K562 (cell line): ENCODE measurements around the gene MOK. TPM values are rescaled to one million over a fixed set of nuclear protein-coding genes. Genes with fewer than 3 reads are reported as not detected.
A peak's percentile ranks its signal among the peaks of the same experiment; 100 is the strongest.

Experiments used
- ATF1 ChIP-seq, 2 experiments: fragments of 450-650 bp in 1 of 2; IDR thresholded peaks; 2 replicates each; pipeline ENCODE4 v1.6.1; 2016; ENCODE audit warnings: missing compliant biosample characterization in 1 of 2, missing genetic modification characterization in 1 of 2
- ATF2 ChIP-seq: sonication (generic); formaldehyde crosslinking; IDR thresholded peaks from 2 replicates; pipeline ENCODE4 v1.8.1; 2022; ENCODE audit warnings: missing genetic modification reagents
- DMBX1 ChIP-seq: fragments of 250-450 bp; sonication (Bioruptor Pico); IDR thresholded peaks from 2 replicates; pipeline ENCODE4 v1.8.0; 2022; ENCODE audit warnings: inconsistent platforms, mild to moderate bottlenecking, moderate library complexity, borderline replicate concordance
- FOXA3 ChIP-seq, 2 experiments: fragments of 450-650 bp in 1 of 2; sonication (generic) in 1 of 2; formaldehyde crosslinking; IDR thresholded peaks in 1 of 2; conservative IDR thresholded peaks in 1 of 2; 2 replicates each; pipeline versions ENCODE4 v1.4.0 to v1.8.0; 2020 to 2022; ENCODE audit warnings: mild to moderate bottlenecking in 2 of 2, missing genetic modification reagents in 1 of 2
- FOXK1 ChIP-seq: sonication (generic); formaldehyde crosslinking; IDR thresholded peaks from 2 replicates; pipeline ENCODE4 v1.8.0; 2022; ENCODE audit warnings: missing genetic modification reagents, mild to moderate bottlenecking, borderline replicate concordance
- HMBOX1 ChIP-seq: sonication (generic); IDR thresholded peaks from 2 replicates; pipeline ENCODE4 v1.6.1; 2016
- HSF4 ChIP-seq: fragments of 250-450 bp; sonication (Bioruptor Pico); IDR thresholded peaks from 2 replicates; pipeline ENCODE4 v2.1.2; 2022; ENCODE audit warnings: mild to moderate bottlenecking, moderate library complexity, borderline replicate concordance
- IFI16 ChIP-seq: fragments of 250-450 bp; sonication (Bioruptor Pico); IDR thresholded peaks from 2 replicates; pipeline ENCODE4 v2.1.2; 2022; ENCODE audit warnings: mild to moderate bottlenecking, inconsistent platforms
- KLF6 ChIP-seq: fragments of 250-450 bp; sonication (Bioruptor Pico); IDR thresholded peaks from 2 replicates; pipeline ENCODE4 v1.4.0; 2020; ENCODE audit warnings: mild to moderate bottlenecking, moderate library complexity, borderline replicate concordance
- PHB ChIP-seq: fragments of 250-450 bp; sonication (Bioruptor Pico); IDR thresholded peaks from 2 replicates; pipeline ENCODE4 v1.5.0; 2021
- PRDM10 ChIP-seq: fragments of 450-650 bp; IDR thresholded peaks from 2 replicates; pipeline ENCODE4 v1.6.1; 2018; ENCODE audit not compliant: partially characterized antibody
- RBFOX2 ChIP-seq: fragments of 200-400 bp; formaldehyde crosslinking; IDR thresholded peaks from 2 replicates; pipeline ENCODE4 v1.6.1; 2017; ENCODE audit warnings: low read depth, mild to moderate bottlenecking, low read length, moderate library complexity
- RBM25 ChIP-seq: fragments of 200-400 bp; formaldehyde crosslinking; IDR thresholded peaks from 2 replicates; pipeline ENCODE4 v1.6.1; 2018; ENCODE audit warnings: low read length, low read depth, moderate library complexity; ENCODE audit not compliant: severe bottlenecking
- RNF2 ChIP-seq: sonication (generic); IDR thresholded peaks from 2 replicates; pipeline ENCODE4 v1.6.1; 2016
- RUNX1 ChIP-seq: sonication (generic); IDR thresholded peaks from 2 replicates; pipeline ENCODE4 v1.6.1; 2016; ENCODE audit warnings: antibody characterized with exemption, low read depth
- SAFB ChIP-seq: fragments of 200-400 bp; formaldehyde crosslinking; IDR thresholded peaks from 2 replicates; pipeline ENCODE4 v1.6.1; 2017; ENCODE audit warnings: low read depth, low read length, borderline replicate concordance
- STAT5B ChIP-seq: fragments of 250-450 bp; sonication (Bioruptor Pico); IDR thresholded peaks from 2 replicates; pipeline ENCODE4 v1.8.0; 2021; ENCODE audit warnings: mild to moderate bottlenecking, inconsistent platforms
- THRA ChIP-seq: fragments of 450-650 bp; IDR thresholded peaks from 2 replicates; pipeline ENCODE4 v1.6.1; 2017; ENCODE audit warnings: mild to moderate bottlenecking, moderate library complexity
- YBX1 ChIP-seq: fragments of 450-650 bp; IDR thresholded peaks from 2 replicates; pipeline ENCODE4 v1.7.1; 2016; ENCODE audit warnings: mild to moderate bottlenecking
- ZNF134 ChIP-seq: fragments of 250-450 bp; sonication (Bioruptor Pico); conservative IDR thresholded peaks from 2 replicates; pipeline ENCODE4 v1.4.0; 2020
- ZNF23 ChIP-seq: fragments of 250-450 bp; sonication (Bioruptor Pico); IDR thresholded peaks from 2 replicates; pipeline ENCODE4 v1.4.0; 2020; ENCODE audit warnings: mild to moderate bottlenecking
- ZNF431 ChIP-seq: sonication (generic); formaldehyde crosslinking; IDR thresholded peaks from 2 replicates; pipeline ENCODE4 v1.8.0; 2022; ENCODE audit warnings: mild to moderate bottlenecking, missing genetic modification reagents
- polyA plus RNA-seq, 8 experiments: library from polyadenylated mRNA; depleted of rRNA in 4 of 8; stranded (reverse) in 5 of 8; unstranded in 3 of 8; fragments of >200 nt; fragmentation: Nextera tagmentation in 2 of 8; fragmentation: Illumina TruSeq in 1 of 8; extraction: Ambion mirVana in 2 of 8; extraction: Trizol in 1 of 8; gene quantifications; 2 replicates each; pipeline versions ENCODE4 v1.2.1 to v1.2.3, GENCODE V29; 2011 to 2014; ENCODE audit warnings: inconsistent platforms in 1 of 8, missing spikeins in 1 of 8
- total RNA-seq, 7 experiments: library from RNA; depleted of rRNA in 6 of 7; stranded (reverse); fragments of >200 nt in 6 of 7; fragmentation: Illumina TruSeq in 2 of 7; extraction: Trizol in 2 of 7; gene quantifications; 2 replicates each; pipeline versions ENCODE4 v1.2.1 to v1.2.3, GENCODE V29; 2011 to 2021; ENCODE audit warnings: low replicate concordance in 1 of 7

Gene MOK
- total and polyA plus RNA-seq, 9 of the 15 experiments (the other 6 are each of a cell fraction or from before 2014, with no cell fraction given), result 1.3 to 8.4 (median 5.3) TPM

GRCh38 chr14:102316743-102317563 lies 12.0 kb upstream of the MOK start (continued):
- TF ChIP-seq PRDM10 (peak; percentile 42), THRA (no peak), PHB (CRISPR knock-in tag) (no peak), ATF1 (CRISPR knock-in tag; IDR thresholded peaks at IDR 0.05) (no peak), ATF1 (tag; IDR thresholded peaks at IDR 0.05) (peak; percentile 75), RBFOX2 (peak; percentile 60), ATF2 (no peak), ZNF134 (CRISPR knock-in tag) (no peak), STAT5B (CRISPR knock-in tag) (no peak), RNF2 (peak; percentile 42; the same call in 1 of the 2 replicates), HMBOX1 (no peak), ZNF23 (CRISPR knock-in tag) (no peak), RUNX1 (no peak), YBX1 (no peak), HSF4 (CRISPR knock-in tag) (no peak), ZNF431 (CRISPR knock-in tag) (0 out of 2 replicates have a peak, but pooled peaks have one; percentile 52), KLF6 (no peak), DMBX1 (CRISPR knock-in tag) (no peak), IFI16 (CRISPR knock-in tag) (no peak), SAFB (no peak), FOXK1 (CRISPR knock-in tag) (0 out of 2 replicates have a peak, but pooled peaks have one; percentile 16), FOXA3 (CRISPR knock-in tag; conservative IDR thresholded peaks at IDR 0.05 in 1 of 2, IDR thresholded peaks at IDR 0.05 in 1 of 2) (no peak), RBM25 (peak; percentile 39)
